Lung (tissue), 12 donors: ENCODE results near the gene RPGRIP1L. TPM values are rescaled to one million over a fixed set of nuclear protein-coding genes. Genes with fewer than 3 reads are reported as not detected.

Experiments
- ATAC-seq: fragments of 200-7000 bp; cut with Tn5 transposase; one replicate; pipeline ENCODE4 v1.9.1; 2020; ENCODE audit warnings: moderate number of reproducible peaks; ENCODE audit not compliant: insufficient read depth, low FRiP score
- DNase-seq, 3 donors: peaks; one replicate each; pipeline ENCODE4 v3.0.0-alpha.2; 2013 to 2017
- H3K27ac ChIP-seq, 2 donors: one replicate each; pipeline ENCODE4 v1.5.1; 2013; ENCODE audit warnings: mild to moderate bottlenecking in 2 of 2, moderate library complexity in 2 of 2, control low read depth in 1 of 2, inconsistent platforms in 1 of 2, low read depth in 1 of 2, low read length in 1 of 2
- H3K27me3 ChIP-seq, 3 donors: one replicate each; pipeline ENCODE4 v1.5.1; 2013; ENCODE audit warnings: low read length in 2 of 3; ENCODE audit not compliant: control insufficient read depth in 3 of 3, insufficient read depth in 3 of 3
- H3K36me3 ChIP-seq, 4 donors: one replicate each; pipeline ENCODE4 v1.5.1; 2013; ENCODE audit warnings: low read length in 4 of 4, mild to moderate bottlenecking in 1 of 4, moderate library complexity in 1 of 4; ENCODE audit not compliant: control insufficient read depth in 4 of 4, insufficient read depth in 4 of 4
- H3K4me1 ChIP-seq, 5 donors: one replicate each; pipeline ENCODE4 v1.5.1; 2013; ENCODE audit warnings: low read length in 5 of 5, mild to moderate bottlenecking in 2 of 5, moderate library complexity in 1 of 5; ENCODE audit not compliant: control insufficient read depth in 5 of 5, insufficient read depth in 5 of 5
- H3K4me3 ChIP-seq: one replicate; pipeline ENCODE4 v1.5.1; 2013; ENCODE audit warnings: mild to moderate bottlenecking, control low read depth, moderate library complexity
- H3K9ac ChIP-seq, 2 donors: one replicate each; pipeline ENCODE4 v1.5.1; 2013; ENCODE audit warnings: low read length in 2 of 2, control low read depth in 1 of 2; ENCODE audit not compliant: insufficient read depth in 1 of 2
- H3K9me3 ChIP-seq, 4 donors: one replicate each; pipeline ENCODE4 v1.5.1; 2013; ENCODE audit warnings: low read length in 3 of 4, mild to moderate bottlenecking in 1 of 4, moderate library complexity in 1 of 4; ENCODE audit not compliant: control insufficient read depth in 4 of 4, insufficient read depth in 3 of 4
- CTCF ChIP-seq: IDR thresholded peaks from 2 replicates; pipeline ENCODE4 v1.5.1; 2012; ENCODE audit warnings: mild to moderate bottlenecking; ENCODE audit errors: control extremely low read depth, extremely low read depth
- WGBS, 2 donors: extraction: QIAGEN DNeasy Blood & Tissue Kit; methylation state at CpG; one replicate each; pipeline ENCODE4 v1.1.7; 2013; 5-methylcytosine and 5-hydroxymethylcytosine counted together
- polyA plus RNA-seq, 2 donors: library from polyadenylated mRNA; stranded (reverse); fragments of 200-250 nt; gene quantifications; one replicate each; pipeline ENCODE4 v1.2.1, GENCODE V29; 2013
- total RNA-seq, 2 donors: library from RNA; depleted of rRNA in 1 of 2; stranded (reverse); fragments of >200 nt in 1 of 2; gene quantifications; one replicate each; pipeline ENCODE4 v1.2.1, GENCODE V29; 2014 to 2021
- donor health status: control.
- donor health status: control.
- donor health status: Bipolar disorder and iron deficiency.
- donor health status: healthy.
- donor health status: DM: yes; HTN: yes; CAD: no.

The RPGRIP1L gene
- total and polyA plus RNA-seq, 4 donors, result 2.2 to 17.9 (median 6.2) TPM

- Histone ChIP-seq H3K27ac (no peak overlapping the region), H3K4me1 (peaks cover 0 to 8% (median 0%) of the 10 kb centered on the region in 5 donors), H3K36me3 (peaks cover 0 to 6% (median 3%) of the 10 kb centered on the region in 4 donors), H3K9ac (no peak overlapping the region), H3K4me3 (no peak overlapping the region), H3K9me3 (no peaks in the 10 kb centered on the region), H3K27me3 (no peaks in the 10 kb centered on the region)
- TF ChIP-seq CTCF, result no peak
- DNase-seq, result no peak
- 90 to 98% methylated on average over 2 of the region's 2 CpGs for WGBS, 2 donors
- ATAC-seq, result no peak
These were observed 71.1 kb downstream of the RPGRIP1L start for GRCh38 chr16:53632526-53632925.

DNA sequence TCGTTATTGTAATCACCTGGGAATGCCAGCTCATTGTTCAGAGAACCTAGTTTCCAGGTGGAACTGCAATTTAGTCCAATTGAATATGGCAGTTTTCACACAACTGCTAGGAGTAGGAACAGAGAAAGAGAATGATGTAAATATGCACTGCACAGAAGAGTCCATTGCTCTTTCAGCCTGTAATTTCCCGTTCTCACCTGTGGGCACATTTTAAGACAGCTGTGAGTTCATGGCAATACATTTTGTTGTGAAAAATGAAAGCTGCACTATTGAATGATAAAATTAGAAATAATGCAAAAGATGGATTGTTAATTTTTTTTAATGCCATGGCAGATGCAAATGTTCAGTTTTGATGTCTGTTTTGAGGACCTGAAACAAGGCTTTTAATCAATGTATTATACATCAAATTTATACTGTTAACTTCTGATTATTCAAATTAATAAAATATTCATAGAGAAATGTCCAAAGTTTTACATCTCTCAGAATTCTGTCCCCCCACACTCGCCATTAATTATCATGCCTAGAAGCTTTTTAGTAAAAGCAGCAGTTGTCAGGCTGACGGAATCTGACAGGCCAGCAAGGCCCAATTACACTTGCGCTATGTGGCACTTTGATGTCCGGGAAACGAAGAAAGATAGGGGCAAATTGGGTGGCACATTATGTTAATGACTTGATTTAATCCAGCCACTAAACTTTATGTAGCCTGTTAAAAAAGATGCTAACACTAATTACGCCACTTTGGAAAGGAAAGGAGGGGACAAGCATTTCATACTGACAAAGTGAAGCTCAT lies 72.2 kb downstream of the RPGRIP1L start:
- WGBS, 2 donors, result 90 to 92% methylated on average over 8 of the region's 8 CpGs
- H3K27me3 ChIP-seq, result no peaks in the 10 kb centered on the region
- TF ChIP-seq CTCF, result no peak
- H3K4me3 ChIP-seq, result no peak overlapping the region
- H3K36me3 ChIP-seq, result peaks cover 0 to 6% (median under 1%) of the 10 kb centered on the region in 4 donors
- H3K9me3 ChIP-seq, result no peaks in the 10 kb centered on the region
- no peak for DNase-seq
- H3K27ac ChIP-seq, result no peak overlapping the region
- no peak overlapping the region for H3K9ac ChIP-seq
- no peak for ATAC-seq
- peaks cover 0 to 8% (median 0%) of the 10 kb centered on the region in 5 donors for H3K4me1 ChIP-seq

- TF ChIP-seq CTCF, result no peak
These were observed 73.9 kb downstream of the RPGRIP1L start for GRCh38 chr16:53629607-53630312.

More at GRCh38 chr16:53629607-53630312, 73.9 kb downstream of the RPGRIP1L start:
- H3K4me3 ChIP-seq, result no peak overlapping the region
- H3K9ac ChIP-seq, result no peak overlapping the region
- 71 to 73% methylated on average over 6 of the region's 6 CpGs for WGBS, 2 donors
- ATAC-seq (no peak), DNase-seq (peak; percentile 55 to 78 (median 71))
- H3K9me3 ChIP-seq, result no peaks in the 10 kb centered on the region
- peaks cover 0 to 8% (median 0%) of the 10 kb centered on the region in 5 donors for H3K4me1 ChIP-seq
- no peaks in the 10 kb centered on the region for H3K27me3 ChIP-seq
- no peak overlapping the region for H3K27ac ChIP-seq
- peaks cover 0 to 6% (median under 1%) of the 10 kb centered on the region in 4 donors for H3K36me3 ChIP-seq
